ENCODE data around the gene NACC2.

The NACC2 gene

DNA sequence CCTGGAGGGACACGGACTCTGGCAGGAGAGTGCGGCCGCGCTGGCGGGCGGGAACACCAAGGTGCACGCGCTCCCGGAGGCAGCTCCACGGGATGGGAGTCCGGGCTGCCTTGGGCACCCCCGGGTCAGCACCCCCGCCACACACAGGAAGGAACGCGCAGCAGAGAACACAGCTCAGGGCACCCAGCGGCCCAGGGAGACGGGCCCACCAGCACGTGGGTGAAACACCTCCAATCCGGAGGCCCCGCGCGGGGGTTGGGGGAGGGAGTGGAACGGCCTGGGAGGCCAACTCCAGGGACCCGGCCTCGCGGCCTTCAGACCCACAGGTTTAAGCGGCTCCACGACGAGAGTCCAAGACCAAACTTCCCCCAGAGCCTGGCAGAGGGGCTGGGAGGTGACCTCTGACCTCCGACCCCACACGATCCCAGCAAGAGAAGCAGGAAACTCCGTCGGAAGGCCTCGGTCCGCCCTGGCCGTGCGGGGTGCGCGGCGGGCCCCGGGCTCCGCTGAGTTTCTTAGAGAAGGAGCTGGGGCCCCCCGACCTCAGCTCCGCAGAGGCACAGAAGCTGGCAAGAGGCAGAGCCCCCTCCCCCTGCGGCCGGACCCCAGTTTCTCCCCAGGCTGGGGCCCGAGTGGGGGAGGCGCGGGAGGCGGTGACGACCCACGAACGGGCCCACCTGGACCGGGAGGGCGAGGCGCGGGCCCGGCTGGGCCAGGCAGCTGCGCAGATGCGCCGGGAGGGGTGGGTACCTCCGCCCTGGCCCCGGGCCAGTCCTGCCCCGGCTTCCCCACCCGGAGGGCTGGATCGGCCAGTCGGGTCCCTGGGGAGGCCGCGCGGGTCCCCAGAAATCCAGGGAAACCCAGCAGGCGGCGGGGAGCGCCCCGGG is 851 bp downstream of the NACC2 start:
- Histone ChIP-seq H3K27me3 (ENCODE audit: insufficient read depth, low read length, poor library complexity) (peaks cover 2% of the 10 kb centered on the region), H4K8ac (ENCODE audit: low read depth, low read length) (no peak overlapping the region), H3K27ac (ENCODE audit: low read depth, low read length) (no peak overlapping the region), H3K4me3 (ENCODE audit: low read length) (peak overlapping the region; percentile 25), H4K5ac (ENCODE audit: low read length) (no peak overlapping the region), H3K9ac (ENCODE audit: low read length) (peak overlapping the region; percentile 64), H2BK15ac (replicated peaks; ENCODE audit: low read depth) (no peak overlapping the region), H3K56ac (ENCODE audit: low read length) (peak overlapping the region; percentile 56), H2BK120ac (ENCODE audit: low read depth, low read length) (no peak overlapping the region), H3K79me2 (ENCODE audit: control insufficient read depth, insufficient read depth, low read length) (no peaks in the 10 kb centered on the region), H3K4me1 (ENCODE audit: control insufficient read depth, low read depth, low read length) (no peaks in the 10 kb centered on the region), H3K79me1 (ENCODE audit: low read length) (no peaks in the 10 kb centered on the region), H2AK5ac (ENCODE audit: low read length) (no peak overlapping the region), H2BK5ac (ENCODE audit: low read length) (no peak overlapping the region), H3K23ac (ENCODE audit: low read length) (peak overlapping the region; percentile 68), H3K4me2 (ENCODE audit: low read length) (peak overlapping the region; percentile 29), H3K18ac (ENCODE audit: low read length) (peak overlapping the region; percentile 64), H3K4ac (ENCODE audit: low read depth, low read length) (peak overlapping the region; percentile 25), H3K36me3 (ENCODE audit: control insufficient read depth, insufficient read depth, low read length) (no peaks in the 10 kb centered on the region)
- DNase-seq = peak; percentile 34
- WGBS (ENCODE audit: extremely low coverage, insufficient coverage, low lambda C conversion rate) = no CpG with 5 or more reads among the region's 74 CpGs

DNA sequence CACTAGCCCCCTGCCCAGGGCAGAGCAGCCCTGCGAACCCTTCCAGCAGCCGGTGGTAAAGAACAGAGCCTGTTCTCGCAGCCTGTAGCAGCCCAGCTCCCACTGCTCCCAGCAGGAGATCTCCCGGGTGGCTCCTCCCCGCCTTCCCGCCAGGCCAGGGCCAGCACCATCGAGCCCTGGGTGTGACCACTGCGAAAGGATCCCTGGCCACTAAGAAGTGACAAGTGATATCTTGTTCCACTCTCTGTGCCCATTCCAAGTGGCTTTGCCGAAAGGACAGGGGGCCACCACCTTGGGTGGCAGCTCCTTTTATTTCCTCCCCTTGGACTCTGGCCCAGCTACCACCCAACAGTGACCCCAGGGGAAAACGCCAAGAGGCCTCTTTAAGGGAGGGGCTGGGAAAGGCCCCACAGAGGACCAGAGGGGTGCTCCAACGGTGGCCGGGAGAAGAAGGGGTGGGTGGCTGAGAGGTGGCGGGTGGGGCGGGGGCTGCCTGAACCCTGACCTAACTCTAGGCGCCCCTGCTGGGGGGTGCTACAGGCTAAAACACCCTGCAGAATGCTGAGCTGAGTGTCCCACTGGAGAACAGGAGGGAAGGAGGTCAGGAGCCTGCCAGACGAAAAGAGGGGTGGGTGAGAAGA is 1.6 kb downstream of the NACC2 start:
- Histone ChIP-seq H3K56ac (ENCODE audit: low read length) (peak overlapping the region; percentile 56), H2AK5ac (ENCODE audit: low read length) (no peak overlapping the region), H3K9ac (ENCODE audit: low read length) (peak overlapping the region; percentile 64), H3K79me1 (ENCODE audit: low read length) (no peaks in the 10 kb centered on the region), H4K5ac (ENCODE audit: low read length) (no peak overlapping the region), H3K18ac (ENCODE audit: low read length) (no peak overlapping the region), H3K23ac (ENCODE audit: low read length) (peak overlapping the region; percentile 68), H2BK15ac (replicated peaks; ENCODE audit: low read depth) (no peak overlapping the region), H3K4ac (ENCODE audit: low read depth, low read length) (no peak overlapping the region), H2BK120ac (ENCODE audit: low read depth, low read length) (no peak overlapping the region), H2BK5ac (ENCODE audit: low read length) (no peak overlapping the region), H3K27me3 (ENCODE audit: insufficient read depth, low read length, poor library complexity) (peaks cover 2% of the 10 kb centered on the region), H3K4me1 (ENCODE audit: control insufficient read depth, low read depth, low read length) (no peaks in the 10 kb centered on the region), H3K79me2 (ENCODE audit: control insufficient read depth, insufficient read depth, low read length) (no peaks in the 10 kb centered on the region), H3K4me3 (ENCODE audit: low read length) (no peak overlapping the region), H3K4me2 (ENCODE audit: low read length) (peak overlapping the region; percentile 29), H3K27ac (ENCODE audit: low read depth, low read length) (no peak overlapping the region), H3K36me3 (ENCODE audit: control insufficient read depth, insufficient read depth, low read length) (no peaks in the 10 kb centered on the region), H4K8ac (ENCODE audit: low read depth, low read length) (no peak overlapping the region)
- no CpG with 5 or more reads among the region's 16 CpGs for WGBS (ENCODE audit: extremely low coverage, insufficient coverage, low lambda C conversion rate)
- DNase-seq = peak; percentile 23

DNA sequence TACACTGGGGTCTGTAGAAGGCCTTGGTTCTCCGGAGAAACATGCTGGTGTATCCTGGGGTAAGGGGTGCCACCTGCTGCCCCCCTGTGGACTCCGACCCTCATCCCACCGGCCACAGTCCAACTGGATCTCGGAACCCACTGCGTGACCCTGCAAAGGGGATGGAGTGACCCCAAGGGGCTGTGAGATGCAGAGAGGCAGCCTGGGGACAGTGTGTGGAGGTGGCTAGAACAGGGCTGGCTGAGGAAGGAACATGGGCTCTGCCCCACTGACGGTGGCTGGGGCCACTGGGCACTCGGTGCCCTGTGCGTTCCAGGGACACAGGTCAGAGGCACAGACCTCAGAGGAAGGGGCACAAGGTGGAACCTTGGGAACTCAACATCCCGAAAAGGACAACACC is 2.3 kb downstream of the NACC2 start:
- H3K4ac ChIP-seq (ENCODE audit: low read depth, low read length) = no peak overlapping the region
- no peak overlapping the region for H3K9ac ChIP-seq (ENCODE audit: low read length)
- H3K4me3 ChIP-seq (ENCODE audit: low read length) = no peak overlapping the region

DNA sequence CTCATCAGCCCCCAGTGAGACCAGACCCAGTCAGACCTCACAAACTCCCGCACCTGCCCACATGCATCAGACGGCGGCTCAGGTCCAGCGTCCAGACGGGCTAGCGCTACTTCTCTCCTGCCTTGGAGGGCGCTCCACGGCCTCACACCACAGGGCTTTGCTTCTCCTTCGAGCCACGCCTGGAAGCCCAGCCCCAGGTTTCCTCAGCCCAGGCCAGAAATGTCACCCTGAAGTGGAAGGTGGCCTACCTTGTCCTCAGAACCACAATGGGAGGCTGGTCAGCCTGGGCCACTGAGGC is 2.8 kb downstream of the NACC2 start:
- DNase-seq = no peak
- Histone ChIP-seq H3K36me3 (ENCODE audit: control insufficient read depth, insufficient read depth, low read length) (no peaks in the 10 kb centered on the region), H3K18ac (ENCODE audit: low read length) (no peak overlapping the region), H4K8ac (ENCODE audit: low read depth, low read length) (no peak overlapping the region), H3K79me2 (ENCODE audit: control insufficient read depth, insufficient read depth, low read length) (no peaks in the 10 kb centered on the region), H2BK5ac (ENCODE audit: low read length) (no peak overlapping the region), H2AK5ac (ENCODE audit: low read length) (no peak overlapping the region), H3K79me1 (ENCODE audit: low read length) (no peaks in the 10 kb centered on the region), H3K56ac (ENCODE audit: low read length) (no peak overlapping the region), H3K23ac (ENCODE audit: low read length) (no peak overlapping the region), H3K4me1 (ENCODE audit: control insufficient read depth, low read depth, low read length) (no peaks in the 10 kb centered on the region), H3K4me3 (ENCODE audit: low read length) (no peak overlapping the region), H3K27ac (ENCODE audit: low read depth, low read length) (no peak overlapping the region), H3K4me2 (ENCODE audit: low read length) (no peak overlapping the region), H2BK15ac (replicated peaks; ENCODE audit: low read depth) (no peak overlapping the region), H4K5ac (ENCODE audit: low read length) (no peak overlapping the region), H3K9ac (ENCODE audit: low read length) (no peak overlapping the region), H2BK120ac (ENCODE audit: low read depth, low read length) (no peak overlapping the region), H3K27me3 (ENCODE audit: insufficient read depth, low read length, poor library complexity) (peaks cover 2% of the 10 kb centered on the region), H3K4ac (ENCODE audit: low read depth, low read length) (no peak overlapping the region)
- no CpG with 5 or more reads among the region's 10 CpGs for WGBS (ENCODE audit: extremely low coverage, insufficient coverage, low lambda C conversion rate)

More for the DNA sequence above, 2.3 kb downstream of the NACC2 start:
- Histone ChIP-seq H3K4me2 (ENCODE audit: low read length) (no peak overlapping the region), H2BK15ac (replicated peaks; ENCODE audit: low read depth) (no peak overlapping the region), H3K23ac (ENCODE audit: low read length) (no peak overlapping the region), H3K56ac (ENCODE audit: low read length) (no peak overlapping the region), H3K4me1 (ENCODE audit: control insufficient read depth, low read depth, low read length) (no peaks in the 10 kb centered on the region), H2BK120ac (ENCODE audit: low read depth, low read length) (no peak overlapping the region), H3K79me2 (ENCODE audit: control insufficient read depth, insufficient read depth, low read length) (no peaks in the 10 kb centered on the region), H4K5ac (ENCODE audit: low read length) (no peak overlapping the region), H2AK5ac (ENCODE audit: low read length) (no peak overlapping the region), H3K79me1 (ENCODE audit: low read length) (no peaks in the 10 kb centered on the region), H2BK5ac (ENCODE audit: low read length) (no peak overlapping the region), H3K27ac (ENCODE audit: low read depth, low read length) (no peak overlapping the region), H3K36me3 (ENCODE audit: control insufficient read depth, insufficient read depth, low read length) (no peaks in the 10 kb centered on the region), H3K27me3 (ENCODE audit: insufficient read depth, low read length, poor library complexity) (peaks cover 2% of the 10 kb centered on the region), H4K8ac (ENCODE audit: low read depth, low read length) (no peak overlapping the region), H3K18ac (ENCODE audit: low read length) (no peak overlapping the region)
- DNase-seq = no peak
- WGBS (ENCODE audit: extremely low coverage, insufficient coverage, low lambda C conversion rate) = no CpG with 5 or more reads among the region's 9 CpGs

DNA sequence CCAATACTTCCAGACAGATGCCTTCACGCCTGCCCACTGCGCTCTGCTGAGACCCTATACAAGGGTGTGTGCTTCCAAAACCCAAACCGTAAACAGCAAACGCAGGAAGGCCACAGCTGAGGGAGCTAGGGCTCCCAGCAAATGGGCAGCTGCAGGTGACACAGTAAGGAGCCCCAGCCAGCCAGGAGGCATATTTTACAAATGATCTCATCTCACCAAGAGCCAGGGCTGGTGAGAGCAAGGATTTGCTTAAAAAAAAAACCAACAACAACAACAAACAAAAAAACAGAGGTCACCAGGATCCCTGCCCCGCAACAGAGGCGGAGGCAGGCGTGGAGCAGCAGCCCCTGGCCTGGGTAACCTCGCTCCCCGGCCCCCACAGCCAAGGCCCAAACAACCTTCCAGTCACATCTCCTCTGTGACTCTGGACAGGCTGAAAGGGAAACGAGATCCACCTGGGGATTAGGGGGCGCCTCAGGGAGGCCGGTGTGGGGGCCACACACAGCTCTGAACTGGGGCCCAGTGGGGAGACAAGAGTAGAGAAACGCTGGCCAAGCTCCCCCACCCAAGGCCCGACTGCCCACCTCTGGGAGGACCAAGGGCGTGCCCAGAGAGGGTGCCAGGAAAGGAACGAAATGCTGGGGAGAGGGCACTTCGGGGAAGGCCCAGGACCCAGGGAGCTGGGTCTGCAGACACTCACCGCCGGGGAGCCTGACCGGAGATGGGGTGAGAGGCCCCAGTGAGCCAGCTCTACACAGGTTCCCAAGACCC is 3.3 kb downstream of the NACC2 start:
- WGBS (ENCODE audit: extremely low coverage, insufficient coverage, low lambda C conversion rate) = no CpG with 5 or more reads among the region's 20 CpGs
- Histone ChIP-seq H2BK15ac (replicated peaks; ENCODE audit: low read depth) (no peak overlapping the region), H4K5ac (ENCODE audit: low read length) (no peak overlapping the region), H3K18ac (ENCODE audit: low read length) (no peak overlapping the region), H2BK5ac (ENCODE audit: low read length) (no peak overlapping the region), H3K36me3 (ENCODE audit: control insufficient read depth, insufficient read depth, low read length) (no peaks in the 10 kb centered on the region), H3K79me2 (ENCODE audit: control insufficient read depth, insufficient read depth, low read length) (no peaks in the 10 kb centered on the region), H3K4ac (ENCODE audit: low read depth, low read length) (no peak overlapping the region), H3K56ac (ENCODE audit: low read length) (peak overlapping the region; percentile 15), H4K8ac (ENCODE audit: low read depth, low read length) (no peak overlapping the region), H3K79me1 (ENCODE audit: low read length) (no peaks in the 10 kb centered on the region), H3K9ac (ENCODE audit: low read length) (no peak overlapping the region), H3K23ac (ENCODE audit: low read length) (no peak overlapping the region), H3K27ac (ENCODE audit: low read depth, low read length) (no peak overlapping the region), H3K4me2 (ENCODE audit: low read length) (no peak overlapping the region), H3K4me1 (ENCODE audit: control insufficient read depth, low read depth, low read length) (no peaks in the 10 kb centered on the region), H3K27me3 (ENCODE audit: insufficient read depth, low read length, poor library complexity) (peaks cover 2% of the 10 kb centered on the region), H3K4me3 (ENCODE audit: low read length) (no peak overlapping the region), H2AK5ac (ENCODE audit: low read length) (no peak overlapping the region), H2BK120ac (ENCODE audit: low read depth, low read length) (no peak overlapping the region)
- peak; percentile 82 for DNase-seq

Data from mesendoderm (in vitro differentiated cells).